ENCODE results near the gene SLC17A9.

SLC17A9 gene

DNA sequence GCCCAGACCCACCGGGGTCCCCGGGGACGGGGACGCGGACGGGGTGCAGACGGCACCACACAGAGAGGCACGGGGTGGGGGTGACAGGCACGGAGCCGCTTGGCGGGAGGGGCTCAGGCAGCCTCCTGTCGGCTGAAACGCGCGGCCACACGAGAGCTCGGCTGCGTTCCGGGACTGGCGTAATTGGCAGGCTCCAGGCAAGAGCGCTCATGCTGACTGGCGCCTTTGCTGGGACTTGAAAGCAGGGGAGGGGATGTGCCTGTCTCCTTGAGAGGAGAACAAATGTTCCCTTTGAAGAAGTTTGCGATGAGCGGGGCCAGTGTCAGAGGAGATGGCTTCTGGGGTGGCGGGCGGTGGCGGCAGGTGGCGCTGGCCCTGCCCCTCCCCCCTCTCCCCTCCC, 28.5 kb downstream of the SLC17A9 start:
- TF ChIP-seq CTCF (conservative IDR thresholded peaks at IDR 0.05; ENCODE audit: control insufficient read depth, insufficient read depth, low read depth, low read length): no peak
- no peak overlapping the region for H3K4me3 ChIP-seq (ENCODE audit: control insufficient read depth, low read depth, low read length)
- peak; percentile 8 for DNase-seq (ENCODE audit: low read depth)

- TF ChIP-seq CTCF (conservative IDR thresholded peaks at IDR 0.05; ENCODE audit: control insufficient read depth, insufficient read depth, low read depth, low read length): no peak
- no peak overlapping the region for H3K4me3 ChIP-seq (ENCODE audit: control insufficient read depth, low read depth, low read length)
- DNase-seq (ENCODE audit: low read depth): no peak
These were observed 29.9 kb downstream of the SLC17A9 start for GRCh38 chr20:62982124-62983075.

GRCh38 chr20:62983210-62983609, 30.7 kb downstream of the SLC17A9 start:
- DNase-seq (ENCODE audit: low read depth): no peak
- no peak for TF ChIP-seq CTCF (conservative IDR thresholded peaks at IDR 0.05; ENCODE audit: control insufficient read depth, insufficient read depth, low read depth, low read length)
- H3K4me3 ChIP-seq (ENCODE audit: control insufficient read depth, low read depth, low read length): no peak overlapping the region

DNA sequence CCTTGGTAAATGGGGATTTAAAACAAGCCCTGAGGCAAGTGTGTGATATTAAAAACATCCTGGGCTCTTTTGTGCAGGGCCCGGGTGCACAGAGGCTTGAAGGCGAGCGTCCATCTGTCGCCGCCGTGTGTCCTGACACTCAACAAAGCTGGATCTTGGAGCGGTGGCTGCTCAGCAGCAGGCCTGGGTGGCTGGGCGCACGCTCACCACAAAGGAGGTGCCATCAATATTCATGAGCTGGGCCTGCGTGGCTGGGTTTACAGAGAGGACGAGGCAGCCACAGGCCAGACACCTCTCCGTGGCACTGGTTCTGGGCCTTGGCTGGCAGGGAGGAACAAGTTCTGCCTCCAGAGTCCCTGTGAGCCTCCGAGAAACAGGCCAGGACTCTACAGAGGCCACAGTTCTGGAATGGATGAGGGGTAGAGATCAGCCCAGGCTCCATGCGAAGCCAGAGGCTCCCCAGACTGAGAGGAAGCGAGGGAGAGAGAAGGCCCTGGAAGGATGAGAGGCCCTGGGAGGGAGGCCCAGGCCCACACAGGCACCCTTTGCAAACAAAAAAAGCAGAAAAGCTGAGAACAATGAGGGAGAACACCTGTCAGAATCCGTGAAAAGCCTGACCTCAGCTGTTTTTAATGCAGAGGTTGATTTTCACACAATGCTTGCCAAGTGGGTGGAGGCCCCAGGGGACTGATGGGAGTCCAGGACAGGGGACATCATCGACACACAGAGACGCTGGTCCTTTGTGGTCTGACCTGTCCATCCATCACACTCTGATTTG, 32.3 kb downstream of the SLC17A9 start:
- TF ChIP-seq CTCF (conservative IDR thresholded peaks at IDR 0.05; ENCODE audit: control insufficient read depth, insufficient read depth, low read depth, low read length): no peak
- no peak for DNase-seq (ENCODE audit: low read depth)
- H3K4me3 ChIP-seq (ENCODE audit: control insufficient read depth, low read depth, low read length): no peak overlapping the region

GRCh38 chr20:62985444-62985778, 32.9 kb downstream of the SLC17A9 start:
- TF ChIP-seq CTCF (conservative IDR thresholded peaks at IDR 0.05; ENCODE audit: control insufficient read depth, insufficient read depth, low read depth, low read length): no peak
- H3K4me3 ChIP-seq (ENCODE audit: control insufficient read depth, low read depth, low read length): no peak overlapping the region
- DNase-seq (ENCODE audit: low read depth): no peak

GRCh38 chr20:62986257-62986800, 33.8 kb downstream of the SLC17A9 start:
- H3K4me3 ChIP-seq (ENCODE audit: control insufficient read depth, low read depth, low read length): no peak overlapping the region
- TF ChIP-seq CTCF (conservative IDR thresholded peaks at IDR 0.05; ENCODE audit: control insufficient read depth, insufficient read depth, low read depth, low read length): no peak
- no peak for DNase-seq (ENCODE audit: low read depth)

Measured in fibroblast of mammary gland (primary cell).